Measurements from ENCODE around the gene GOSR2. TPM values are rescaled to one million over a fixed set of nuclear protein-coding genes. Genes with fewer than 3 reads are reported as not detected.
"Not testable (repeated sequence)": the region's sequence is repeated elsewhere in the genome, so short reads cannot be mapped to it uniquely, and the experiment has no call there.

Gene GOSR2
- total RNA-seq, 1 donor from 2014 or later = 28.1 TPM

GRCh38 chr17:46984892-46985291 lies 61.9 kb downstream of the GOSR2 start:
- peak; percentile 81 for DNase-seq (ENCODE audit: low spot score)

DNA sequence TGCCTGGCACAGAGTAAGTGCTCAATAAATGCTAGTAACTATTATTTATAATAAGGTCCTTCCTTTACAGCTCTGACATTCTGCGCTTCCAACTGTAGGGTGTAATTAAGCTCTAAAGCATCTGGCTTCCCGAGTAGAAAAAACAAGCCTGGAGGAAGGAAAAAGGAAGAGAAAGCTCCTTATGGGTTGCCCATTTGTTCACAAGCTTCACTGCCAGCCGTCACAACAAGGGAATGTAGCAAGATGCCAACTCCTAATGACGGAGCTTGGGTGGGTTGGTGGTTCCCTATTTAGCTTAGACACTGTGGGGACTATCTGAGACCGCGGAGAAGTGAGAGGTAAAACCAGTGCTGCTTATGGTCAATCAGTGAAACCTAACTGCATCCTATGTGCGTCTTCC lies 63.4 kb downstream of the GOSR2 start:
- DNase-seq (ENCODE audit: low spot score) (no peak), ATAC-seq (no peak)

More at GRCh38 chr17:46984892-46985291, 61.9 kb downstream of the GOSR2 start:
- ATAC-seq = peak; percentile 87

GRCh38 chr17:46987927-46988326 lies 65.0 kb downstream of the GOSR2 start:
- DNase-seq (ENCODE audit: low spot score); ATAC-seq: not testable (repeated sequence)

GRCh38 chr17:46989637-46990431 lies 66.9 kb downstream of the GOSR2 start:
- DNase-seq (ENCODE audit: low spot score) = no peak
- no peak for ATAC-seq

- DNase-seq (ENCODE audit: low spot score) = no peak
- ATAC-seq = no peak
Measured at GRCh38 chr17:46991617-46992016, 68.7 kb downstream of the GOSR2 start.

Other genes with a start within 250 kb of the GOSR2 start
- 2.7 TPM for gene WNT3, start 104.5 kb upstream of the GOSR2 start, total RNA-seq
- gene WNT9B, start 71.6 kb upstream of the GOSR2 start, total RNA-seq = not detected
- gene RPRML, start 56.1 kb downstream of the GOSR2 start, total RNA-seq = not detected